Smooth muscle cell (in vitro differentiated cells): ENCODE results near the gene WASHC2C. TPM values are rescaled to one million over a fixed set of nuclear protein-coding genes. Genes with fewer than 3 reads are reported as not detected.
"Not testable (repeated sequence)": the region's sequence is repeated elsewhere in the genome, so short reads cannot be mapped to it uniquely, and the experiment has no call there.

Experiments
- DNase-seq: peaks from one replicate; lab custom pipeline; 2025; ENCODE audit not compliant: unreplicated experiment; lab: John Stamatoyannopoulos, UW
- H2AFZ ChIP-seq: fragments of 200-600 bp; sonication (generic); 2 replicates; pipeline ENCODE4 v1.6.0; 2016; ENCODE audit warnings: antibody characterized with exemption, low read depth, mild to moderate bottlenecking
- H3F3A ChIP-seq: fragments of 200-600 bp; sonication (generic); 2 replicates; pipeline ENCODE4 v1.6.0; 2017; ENCODE audit warnings: antibody characterized with exemption, low read depth
- H3K27ac ChIP-seq: fragments of 200-600 bp; sonication (generic); 2 replicates; pipeline ENCODE4 v1.5.1; 2016; ENCODE audit warnings: low read depth, mild to moderate bottlenecking
- H3K27me3 ChIP-seq: fragments of 200-600 bp; sonication (generic); 2 replicates; pipeline ENCODE4 v1.6.1; 2016; ENCODE audit warnings: low read depth, mild to moderate bottlenecking
- H3K36me3 ChIP-seq: fragments of 200-600 bp; sonication (generic); 2 replicates; pipeline ENCODE4 v1.5.1; 2016; ENCODE audit warnings: low read depth
- H3K4me1 ChIP-seq: fragments of 200-600 bp; sonication (generic); 2 replicates; pipeline ENCODE4 v1.5.1; 2016; ENCODE audit warnings: low read depth
- H3K4me2 ChIP-seq: fragments of 200-600 bp; sonication (generic); 2 replicates; pipeline ENCODE4 v1.6.0; 2016; ENCODE audit warnings: mild to moderate bottlenecking
- H3K4me3 ChIP-seq: fragments of 200-600 bp; sonication (generic); 2 replicates; pipeline ENCODE4 v1.5.1; 2016; ENCODE audit warnings: mild to moderate bottlenecking
- H3K79me2 ChIP-seq: fragments of 200-600 bp; sonication (generic); 2 replicates; pipeline ENCODE4 v1.6.0; 2016; ENCODE audit warnings: low read depth, mild to moderate bottlenecking
- H3K9ac ChIP-seq: fragments of 200-600 bp; sonication (generic); 2 replicates; pipeline ENCODE4 v1.6.0; 2016; ENCODE audit warnings: low read depth
- H3K9me3 ChIP-seq: fragments of 200-600 bp; sonication (generic); replicated peaks from 2 replicates; pipeline ENCODE4 v1.5.1; 2016; ENCODE audit warnings: low read depth
- H4K20me1 ChIP-seq: fragments of 200-600 bp; sonication (generic); 2 replicates; pipeline ENCODE4 v1.6.0; 2016; ENCODE audit warnings: low read depth
- CTCF ChIP-seq: fragments of 200-600 bp; sonication (generic); IDR thresholded peaks from 2 replicates; pipeline ENCODE4 v1.5.1; 2017; ENCODE audit warnings: borderline replicate concordance, mild to moderate bottlenecking, antibody characterized with exemption; ENCODE audit not compliant: insufficient read depth, poor library complexity, severe bottlenecking
- WGBS: methylation state at CpG from one replicate; pipeline ENCODE4 v1.1.7; 2016; ENCODE audit warnings: low lambda C conversion rate; 5-methylcytosine and 5-hydroxymethylcytosine counted together
- polyA plus RNA-seq: library from polyadenylated mRNA; unstranded; fragments of >200 nt; fragmentation: Nextera tagmentation; extraction: Ambion mirVana; gene quantifications from 2 replicates; pipeline ENCODE4 v1.2.1, GENCODE V29; 2016
- total RNA-seq: library from RNA; depleted of rRNA; stranded (reverse); fragments of >200 nt; gene quantifications from 2 replicates; pipeline ENCODE4 v1.2.3, GENCODE V29; 2014

WASHC2C gene
- total and polyA plus RNA-seq, 2 experiments from 2014 or later = 15.1 to 15.9 TPM

- Histone ChIP-seq H2AFZ (peak overlapping the region; percentile 82), H3K4me2 (peak overlapping the region; percentile 93), H3K27ac (peak overlapping the region; percentile 17), H3K9ac (peak overlapping the region; percentile 79), H3K4me3 (peak overlapping the region; percentile 76)
- H4K20me1 ChIP-seq, H3K4me1 ChIP-seq, H3K27me3 ChIP-seq, H3F3A ChIP-seq, H3K9me3 ChIP-seq, H3K79me2 ChIP-seq, DNase-seq, H3K36me3 ChIP-seq: not testable (repeated sequence)
- WGBS = 4% methylated on average over 34 of the region's 45 CpGs
Observed at GRCh38 chr10:45727421-45727965, 427 bp downstream of the WASHC2C start.

- DNase-seq, H3K9ac ChIP-seq, H3K27ac ChIP-seq, H3K79me2 ChIP-seq, H3K4me2 ChIP-seq, H3K9me3 ChIP-seq, H3K27me3 ChIP-seq, H2AFZ ChIP-seq, H3F3A ChIP-seq, H3K4me3 ChIP-seq, H3K36me3 ChIP-seq, H4K20me1 ChIP-seq, H3K4me1 ChIP-seq: not testable (repeated sequence)
- 100% methylated on average over 1 of the region's 2 CpGs for WGBS
Observed at GRCh38 chr10:45734449-45734848, 7.4 kb downstream of the WASHC2C start.

- H3K4me1 ChIP-seq, H3K4me2 ChIP-seq, H3K9me3 ChIP-seq, H2AFZ ChIP-seq, H4K20me1 ChIP-seq, H3K27me3 ChIP-seq, DNase-seq, H3K36me3 ChIP-seq, H3F3A ChIP-seq, H3K4me3 ChIP-seq, H3K79me2 ChIP-seq, H3K27ac ChIP-seq, H3K9ac ChIP-seq: not testable (repeated sequence)
- TF ChIP-seq CTCF = peak; percentile 35
- WGBS = 93% methylated on average over 1 of the region's 1 CpG
Observed at GRCh38 chr10:45734867-45735266, 7.8 kb downstream of the WASHC2C start.

GRCh38 chr10:45741559-45741958, 14.5 kb downstream of the WASHC2C start:
- H4K20me1 ChIP-seq, H3F3A ChIP-seq, H3K9me3 ChIP-seq, H3K27ac ChIP-seq, DNase-seq, H3K4me2 ChIP-seq, H3K79me2 ChIP-seq, H3K4me1 ChIP-seq, H3K9ac ChIP-seq, H3K36me3 ChIP-seq, H3K4me3 ChIP-seq, H2AFZ ChIP-seq, H3K27me3 ChIP-seq: not testable (repeated sequence)
- over 99% methylated on average over 7 of the region's 7 CpGs for WGBS

GRCh38 chr10:45742014-45742413, 14.9 kb downstream of the WASHC2C start:
- 98% methylated on average over 7 of the region's 7 CpGs for WGBS
- H3K27me3 ChIP-seq, H3K9ac ChIP-seq, DNase-seq, H3K4me2 ChIP-seq, H3K4me3 ChIP-seq, H4K20me1 ChIP-seq, H3K4me1 ChIP-seq, H3K9me3 ChIP-seq, H3K27ac ChIP-seq, H2AFZ ChIP-seq, H3K79me2 ChIP-seq, H3F3A ChIP-seq, H3K36me3 ChIP-seq: not testable (repeated sequence)

- H3K79me2 ChIP-seq, H3F3A ChIP-seq, H3K27me3 ChIP-seq, H2AFZ ChIP-seq, H3K36me3 ChIP-seq, H3K4me3 ChIP-seq, H3K4me2 ChIP-seq, H3K9ac ChIP-seq, H3K9me3 ChIP-seq, H4K20me1 ChIP-seq, DNase-seq, H3K4me1 ChIP-seq, H3K27ac ChIP-seq: not testable (repeated sequence)
- 97% methylated on average over 2 of the region's 4 CpGs for WGBS
Observed at GRCh38 chr10:45751141-45751540, 24.1 kb downstream of the WASHC2C start.

GRCh38 chr10:45752210-45752609, 25.1 kb downstream of the WASHC2C start:
- H3K9ac ChIP-seq, H3K4me3 ChIP-seq, H3K79me2 ChIP-seq, H3K27me3 ChIP-seq, H3K4me1 ChIP-seq, DNase-seq, H2AFZ ChIP-seq, H3F3A ChIP-seq, H3K27ac ChIP-seq, H3K4me2 ChIP-seq, H4K20me1 ChIP-seq, H3K9me3 ChIP-seq, H3K36me3 ChIP-seq: not testable (repeated sequence)
- WGBS = 87% methylated on average over 4 of the region's 5 CpGs

- not testable (repeated sequence) for H3K27ac ChIP-seq, H3K79me2 ChIP-seq, H3K4me1 ChIP-seq, H3K36me3 ChIP-seq, H3K4me2 ChIP-seq, H4K20me1 ChIP-seq, H3K9me3 ChIP-seq, DNase-seq, H3K9ac ChIP-seq, H2AFZ ChIP-seq, H3K4me3 ChIP-seq, H3F3A ChIP-seq, H3K27me3 ChIP-seq
- 89% methylated on average over 6 of the region's 7 CpGs for WGBS
Observed at GRCh38 chr10:45753979-45754495, 27.0 kb downstream of the WASHC2C start.
